Neural crest cell (in vitro differentiated cells): ENCODE measurements around the gene CANT1. TPM values are rescaled to one million over a fixed set of nuclear protein-coding genes. Genes with fewer than 3 reads are reported as not detected.
A peak's percentile ranks its signal among the peaks of the same experiment; 100 is the strongest.

Experiments
- DNase-seq: peaks from one replicate; pipeline ENCODE4 v3.0.0; 2021; ENCODE audit warnings: low read depth, mixed read lengths, low spot score
- H3K27ac Mint-ChIP-seq: one replicate; pipeline ENCODE4 v1.8.0; 2021; ENCODE audit warnings: mild to moderate bottlenecking, mixed read lengths; ENCODE audit not compliant: unreplicated experiment
- H3K27me3 Mint-ChIP-seq: 2 replicates; pipeline ENCODE4 v1.8.0; 2021; ENCODE audit warnings: low read depth, mild to moderate bottlenecking, mixed read lengths
- H3K36me3 Mint-ChIP-seq: 2 replicates; pipeline ENCODE4 v1.8.0; 2021; ENCODE audit warnings: low read depth, mild to moderate bottlenecking, mixed read lengths
- H3K4me1 Mint-ChIP-seq: 2 replicates; pipeline ENCODE4 v1.8.0; 2021; ENCODE audit warnings: mixed read lengths
- H3K4me3 Mint-ChIP-seq: one replicate; pipeline ENCODE4 v1.8.0; 2021; ENCODE audit warnings: mild to moderate bottlenecking, mixed read lengths
- H3K9me3 Mint-ChIP-seq: 2 replicates; pipeline ENCODE4 v1.8.0; 2021; ENCODE audit warnings: mixed read lengths
- total RNA-seq: library from RNA; stranded (reverse); gene quantifications from 2 replicates; pipeline ENCODE4 v1.2.1, GENCODE V29; 2021
- TF ChIP-seq, protein P1 (sequence below): fragments of 200-600 bp; sonication (generic); conservative IDR thresholded peaks from 2 replicates; pipeline ENCODE4 v1.5.0; 2021; ENCODE audit warnings: antibody characterized with exemption, mild to moderate bottlenecking

Gene CANT1
- total RNA-seq, 1 donor from 2014 or later, result 63.8 TPM

DNA sequence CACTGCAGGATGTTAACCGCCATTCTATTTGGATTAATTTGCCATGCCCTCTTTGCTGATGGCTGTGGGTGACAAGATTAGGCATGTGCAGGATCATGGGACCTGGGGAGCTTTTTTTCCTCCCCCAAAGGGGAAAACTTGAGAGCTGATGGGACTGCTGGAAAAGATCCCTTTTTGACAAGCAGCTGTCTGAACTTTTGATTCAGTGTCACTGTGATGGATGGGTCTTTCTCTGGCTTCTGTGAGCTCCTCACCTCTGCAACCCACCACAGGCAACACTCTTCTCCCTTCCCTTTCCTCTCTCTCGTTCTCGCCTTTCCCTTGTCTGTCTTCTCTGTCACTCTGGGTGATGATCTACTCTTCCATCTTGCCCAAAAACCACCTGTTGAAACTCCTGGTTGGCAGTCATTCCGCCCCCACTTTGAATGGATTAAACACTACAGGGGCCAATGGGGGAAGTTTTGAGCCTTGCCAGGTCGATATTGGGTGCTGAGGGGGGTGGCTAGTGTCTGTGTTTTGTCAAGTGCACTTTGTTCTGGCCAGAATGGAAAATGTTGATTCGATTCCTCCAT is 3.1 kb upstream of the CANT1 start:
- TF ChIP-seq, protein P1, sequence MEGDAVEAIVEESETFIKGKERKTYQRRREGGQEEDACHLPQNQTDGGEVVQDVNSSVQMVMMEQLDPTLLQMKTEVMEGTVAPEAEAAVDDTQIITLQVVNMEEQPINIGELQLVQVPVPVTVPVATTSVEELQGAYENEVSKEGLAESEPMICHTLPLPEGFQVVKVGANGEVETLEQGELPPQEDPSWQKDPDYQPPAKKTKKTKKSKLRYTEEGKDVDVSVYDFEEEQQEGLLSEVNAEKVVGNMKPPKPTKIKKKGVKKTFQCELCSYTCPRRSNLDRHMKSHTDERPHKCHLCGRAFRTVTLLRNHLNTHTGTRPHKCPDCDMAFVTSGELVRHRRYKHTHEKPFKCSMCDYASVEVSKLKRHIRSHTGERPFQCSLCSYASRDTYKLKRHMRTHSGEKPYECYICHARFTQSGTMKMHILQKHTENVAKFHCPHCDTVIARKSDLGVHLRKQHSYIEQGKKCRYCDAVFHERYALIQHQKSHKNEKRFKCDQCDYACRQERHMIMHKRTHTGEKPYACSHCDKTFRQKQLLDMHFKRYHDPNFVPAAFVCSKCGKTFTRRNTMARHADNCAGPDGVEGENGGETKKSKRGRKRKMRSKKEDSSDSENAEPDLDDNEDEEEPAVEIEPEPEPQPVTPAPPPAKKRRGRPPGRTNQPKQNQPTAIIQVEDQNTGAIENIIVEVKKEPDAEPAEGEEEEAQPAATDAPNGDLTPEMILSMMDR, result no peak

DNA sequence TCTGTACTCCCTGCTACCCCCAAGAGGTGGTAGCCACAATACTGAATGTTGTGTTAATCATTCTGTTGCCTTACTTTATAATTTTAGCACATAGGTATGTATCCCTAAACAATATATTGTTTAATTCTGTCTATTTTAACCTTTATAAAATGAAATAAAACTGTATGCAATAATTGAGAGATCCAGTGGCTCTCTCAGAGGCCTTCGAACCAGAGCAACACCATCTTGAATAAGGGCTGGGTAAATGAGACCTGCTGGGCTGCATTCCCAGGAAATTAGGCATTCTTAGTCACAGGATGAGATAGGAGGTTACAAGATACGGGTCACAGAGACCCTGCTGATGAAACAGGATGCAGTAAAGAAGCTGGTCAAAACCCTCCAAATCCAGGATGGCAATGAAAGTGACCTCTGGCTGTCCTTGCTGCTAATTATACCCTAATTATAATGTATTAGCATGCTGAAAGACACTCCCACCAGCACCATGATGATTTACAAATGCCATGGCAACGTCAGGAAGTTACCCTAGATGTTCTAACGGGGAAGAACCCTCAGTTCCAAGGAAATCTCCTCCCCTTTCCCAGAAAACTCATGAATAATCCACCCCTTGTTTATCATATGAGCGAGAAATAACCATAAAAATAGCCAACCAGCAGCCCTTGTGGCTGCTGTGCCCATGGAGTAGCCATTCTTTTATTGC is 2.0 kb upstream of the CANT1 start:
- TF ChIP-seq, protein P1, result no peak
- no peak overlapping the region for H3K27ac Mint-ChIP-seq
- no peak for DNase-seq
- peaks cover 11% of the 10 kb centered on the region for H3K9me3 Mint-ChIP-seq
- H3K4me1 Mint-ChIP-seq, result peaks cover 32% of the 10 kb centered on the region
- H3K36me3 Mint-ChIP-seq, result peaks cover 3% of the 10 kb centered on the region
- H3K27me3 Mint-ChIP-seq, result no peaks in the 10 kb centered on the region
- H3K4me3 Mint-ChIP-seq, result peak overlapping the region; percentile 88

More for the DNA sequence above, 3.1 kb upstream of the CANT1 start:
- no peak overlapping the region for H3K4me3 Mint-ChIP-seq
- no peak overlapping the region for H3K27ac Mint-ChIP-seq
- no peaks in the 10 kb centered on the region for H3K27me3 Mint-ChIP-seq
- H3K9me3 Mint-ChIP-seq, result peaks cover 13% of the 10 kb centered on the region
- DNase-seq, result no peak
- H3K4me1 Mint-ChIP-seq, result peaks cover 24% of the 10 kb centered on the region
- H3K36me3 Mint-ChIP-seq, result peaks cover 6% of the 10 kb centered on the region

DNA sequence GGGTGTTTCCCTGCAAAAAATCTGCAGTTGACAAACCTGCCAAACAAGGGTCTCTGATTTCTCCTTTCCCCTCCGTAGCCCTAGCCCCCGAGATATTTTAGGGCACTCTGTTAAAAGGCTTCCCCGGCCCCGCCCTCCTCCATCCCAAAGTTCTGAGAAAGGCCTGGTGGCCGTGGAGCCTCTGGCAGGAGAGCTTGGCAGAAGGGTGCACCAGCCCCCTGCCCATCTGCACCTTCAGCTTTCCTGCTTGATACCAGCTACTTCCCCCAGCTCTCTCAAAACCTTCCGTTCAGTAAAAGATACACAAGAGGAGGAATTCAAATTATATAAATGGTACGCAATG is 711 bp upstream of the CANT1 start:
- TF ChIP-seq, protein P1, result no peak
- Mint-ChIP-seq H3K36me3 (peaks cover 3% of the 10 kb centered on the region), H3K4me1 (peaks cover 32% of the 10 kb centered on the region), H3K27me3 (no peaks in the 10 kb centered on the region), H3K4me3 (peak overlapping the region; percentile 88), H3K27ac (no peak overlapping the region), H3K9me3 (peaks cover 11% of the 10 kb centered on the region)
- DNase-seq, result no peak

DNA sequence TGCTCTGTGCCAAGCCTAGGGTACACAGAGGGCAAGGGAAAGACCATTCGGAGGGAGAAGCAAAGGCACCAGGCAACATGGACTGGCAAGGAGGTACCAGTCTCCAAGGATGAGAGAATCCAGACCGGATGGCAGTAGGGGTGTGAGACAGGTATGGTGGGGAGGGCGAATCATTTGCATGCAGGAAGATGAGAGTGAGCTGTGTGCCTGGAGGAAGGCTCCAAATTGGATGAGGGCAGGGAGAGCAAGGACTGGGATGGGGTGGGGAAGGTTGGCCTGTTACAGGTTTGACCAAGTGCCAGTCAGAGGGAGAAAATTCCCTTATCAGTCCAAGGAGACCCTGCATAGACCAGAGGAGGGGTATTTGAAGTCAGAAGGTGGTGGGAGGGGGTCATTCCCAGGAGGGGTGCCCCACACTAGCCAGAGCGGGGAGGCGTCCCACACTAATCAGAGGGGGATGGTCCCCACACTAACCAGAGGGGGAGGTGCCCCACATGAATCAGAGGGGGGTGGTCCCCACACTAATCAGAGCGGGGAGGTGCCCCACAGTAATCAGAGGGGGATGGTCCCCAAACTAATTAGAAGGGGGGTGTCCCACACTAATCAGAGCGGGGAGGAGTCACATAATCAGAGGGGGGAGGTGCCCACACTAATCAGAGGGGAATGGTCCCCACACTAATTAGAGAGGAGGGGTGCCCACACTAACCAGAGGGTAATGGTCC is 737 bp downstream of the CANT1 start:
- Mint-ChIP-seq H3K27ac (peak overlapping the region; percentile 95), H3K4me3 (peak overlapping the region; percentile 93), H3K27me3 (no peaks in the 10 kb centered on the region), H3K36me3 (no peaks in the 10 kb centered on the region), H3K4me1 (peaks cover 32% of the 10 kb centered on the region), H3K9me3 (peaks cover 8% of the 10 kb centered on the region)
- TF ChIP-seq, protein P1, result no peak
- no peak for DNase-seq

DNA sequence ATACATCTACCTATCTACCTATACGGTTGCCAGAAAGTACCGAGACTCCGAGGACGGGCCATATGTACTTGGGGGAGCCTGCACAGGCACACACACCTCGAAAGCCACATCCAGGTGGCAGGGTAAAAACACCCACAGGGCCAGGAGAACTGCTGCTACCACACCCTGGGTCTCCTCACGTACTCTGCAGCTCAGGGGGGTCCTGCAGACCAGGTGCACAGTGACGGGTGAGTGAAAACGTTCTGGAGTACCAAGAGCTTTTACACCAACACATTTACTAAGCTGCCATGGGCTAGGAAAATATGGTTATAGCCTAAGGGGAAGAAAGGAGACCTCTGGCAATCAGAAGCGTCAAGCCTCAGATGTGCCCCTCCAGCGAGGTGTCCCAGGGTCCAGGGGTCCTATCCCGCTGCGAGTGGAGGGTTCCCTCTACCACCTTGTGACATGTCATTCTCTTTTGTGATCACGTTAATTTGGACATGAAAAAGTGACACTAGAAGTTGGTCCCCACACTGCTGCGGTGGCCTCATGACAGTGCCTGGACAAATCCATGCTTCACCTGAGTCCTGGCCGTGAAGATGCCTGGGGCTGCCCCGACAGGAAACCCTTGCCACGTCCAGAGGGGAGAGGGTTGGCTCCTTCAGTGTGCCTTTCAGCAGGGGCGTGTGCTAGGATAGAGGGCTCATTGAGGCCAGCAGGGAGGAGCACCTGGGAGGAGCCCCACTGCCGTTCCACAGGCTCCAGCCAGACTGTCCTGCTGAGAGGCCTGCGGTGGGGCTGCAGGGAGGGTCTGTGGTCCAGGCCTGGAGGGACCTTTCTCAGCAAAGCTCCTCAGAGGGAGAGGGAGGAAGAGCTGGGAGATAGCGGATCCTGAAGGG is 1.8 kb downstream of the CANT1 start:
- H3K4me3 Mint-ChIP-seq, result peak overlapping the region; percentile 93
- H3K4me1 Mint-ChIP-seq, result peaks cover 32% of the 10 kb centered on the region
- no peaks in the 10 kb centered on the region for H3K27me3 Mint-ChIP-seq
- DNase-seq, result no peak
- H3K36me3 Mint-ChIP-seq, result no peaks in the 10 kb centered on the region
- H3K9me3 Mint-ChIP-seq, result peaks cover 3% of the 10 kb centered on the region
- no peak overlapping the region for H3K27ac Mint-ChIP-seq
- TF ChIP-seq, protein P1, result no peak
